LNCaP clone FGC (cell line): Measurements from ENCODE around the gene VWA5B1.

Source experiments
- DNase-seq: peaks from one replicate; pipeline ENCODE4 v3.0.0-alpha.2; 2011; ENCODE audit warnings: low read depth
- H3K4me3 ChIP-seq: 2 replicates; pipeline ENCODE4 v1.5.1; 2011; ENCODE audit warnings: mild to moderate bottlenecking, low read depth, low read length, control low read depth
- TF ChIP-seq, protein P1 (sequence below): IDR thresholded peaks from 2 replicates; pipeline ENCODE4 v1.5.1; 2012; ENCODE audit warnings: mild to moderate bottlenecking; ENCODE audit not compliant: control insufficient read depth, insufficient read depth; ENCODE audit errors: extremely low read depth

VWA5B1 gene

DNA sequence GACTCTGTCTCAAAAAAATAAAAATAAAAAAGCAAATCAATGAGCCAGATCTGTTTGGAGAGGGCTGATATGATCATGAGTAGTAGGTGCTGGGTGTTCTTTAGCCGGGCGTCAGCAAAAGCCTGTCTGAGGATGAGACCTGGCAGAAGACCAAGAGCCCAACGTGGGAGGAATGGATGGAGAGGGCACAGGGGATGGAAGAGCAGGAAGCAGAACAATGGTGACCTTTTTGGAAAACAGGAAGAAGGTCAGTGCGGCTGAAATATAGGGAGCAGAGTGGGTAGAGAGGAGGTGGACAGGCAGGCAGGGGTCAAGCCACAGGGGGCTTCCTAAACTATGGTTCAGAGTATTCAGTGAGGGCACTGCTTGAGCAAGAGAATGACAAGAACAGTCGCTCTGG lies 30.9 kb downstream of the VWA5B1 start:
- H3K4me3 ChIP-seq, result no peak overlapping the region
- TF ChIP-seq, protein P1, sequence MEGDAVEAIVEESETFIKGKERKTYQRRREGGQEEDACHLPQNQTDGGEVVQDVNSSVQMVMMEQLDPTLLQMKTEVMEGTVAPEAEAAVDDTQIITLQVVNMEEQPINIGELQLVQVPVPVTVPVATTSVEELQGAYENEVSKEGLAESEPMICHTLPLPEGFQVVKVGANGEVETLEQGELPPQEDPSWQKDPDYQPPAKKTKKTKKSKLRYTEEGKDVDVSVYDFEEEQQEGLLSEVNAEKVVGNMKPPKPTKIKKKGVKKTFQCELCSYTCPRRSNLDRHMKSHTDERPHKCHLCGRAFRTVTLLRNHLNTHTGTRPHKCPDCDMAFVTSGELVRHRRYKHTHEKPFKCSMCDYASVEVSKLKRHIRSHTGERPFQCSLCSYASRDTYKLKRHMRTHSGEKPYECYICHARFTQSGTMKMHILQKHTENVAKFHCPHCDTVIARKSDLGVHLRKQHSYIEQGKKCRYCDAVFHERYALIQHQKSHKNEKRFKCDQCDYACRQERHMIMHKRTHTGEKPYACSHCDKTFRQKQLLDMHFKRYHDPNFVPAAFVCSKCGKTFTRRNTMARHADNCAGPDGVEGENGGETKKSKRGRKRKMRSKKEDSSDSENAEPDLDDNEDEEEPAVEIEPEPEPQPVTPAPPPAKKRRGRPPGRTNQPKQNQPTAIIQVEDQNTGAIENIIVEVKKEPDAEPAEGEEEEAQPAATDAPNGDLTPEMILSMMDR, result no peak
- DNase-seq, result no peak

DNA sequence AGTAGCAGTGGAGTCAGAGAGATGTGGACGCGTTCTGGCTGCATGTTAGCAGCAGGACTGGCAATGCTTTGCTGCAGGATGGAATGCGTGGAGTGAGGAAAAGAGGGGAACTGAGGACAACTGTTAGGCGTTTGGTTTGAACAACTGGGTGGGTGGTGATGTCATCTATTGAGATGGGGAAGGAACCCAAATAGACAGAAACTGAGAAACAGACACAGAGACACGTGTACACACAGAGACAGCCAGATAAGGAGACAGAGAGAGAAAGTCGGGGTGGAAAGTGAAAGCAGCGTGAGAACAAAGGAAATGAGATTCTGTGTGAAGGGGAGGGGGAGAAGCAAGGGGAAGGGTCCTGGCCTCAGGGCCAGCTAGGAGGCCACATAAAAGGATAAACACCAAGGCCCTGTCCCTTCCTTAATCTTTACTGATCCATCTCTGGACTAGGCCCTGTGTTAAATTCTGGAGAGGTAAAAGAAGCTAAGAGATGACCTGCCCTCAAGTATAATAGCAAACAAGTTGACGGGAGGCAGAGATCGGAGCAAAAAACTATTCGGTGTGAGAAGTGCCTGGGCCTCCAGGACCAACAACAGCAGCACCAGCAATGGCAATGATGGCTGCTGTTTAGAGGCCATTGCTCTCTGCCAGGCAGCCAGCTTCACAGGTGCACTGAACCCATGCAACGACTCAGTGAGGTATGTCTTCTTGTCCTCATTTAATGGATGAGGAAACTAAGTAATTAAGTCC lies 31.6 kb downstream of the VWA5B1 start:
- DNase-seq, result no peak
- TF ChIP-seq, protein P1, result no peak
- H3K4me3 ChIP-seq, result no peak overlapping the region

DNA sequence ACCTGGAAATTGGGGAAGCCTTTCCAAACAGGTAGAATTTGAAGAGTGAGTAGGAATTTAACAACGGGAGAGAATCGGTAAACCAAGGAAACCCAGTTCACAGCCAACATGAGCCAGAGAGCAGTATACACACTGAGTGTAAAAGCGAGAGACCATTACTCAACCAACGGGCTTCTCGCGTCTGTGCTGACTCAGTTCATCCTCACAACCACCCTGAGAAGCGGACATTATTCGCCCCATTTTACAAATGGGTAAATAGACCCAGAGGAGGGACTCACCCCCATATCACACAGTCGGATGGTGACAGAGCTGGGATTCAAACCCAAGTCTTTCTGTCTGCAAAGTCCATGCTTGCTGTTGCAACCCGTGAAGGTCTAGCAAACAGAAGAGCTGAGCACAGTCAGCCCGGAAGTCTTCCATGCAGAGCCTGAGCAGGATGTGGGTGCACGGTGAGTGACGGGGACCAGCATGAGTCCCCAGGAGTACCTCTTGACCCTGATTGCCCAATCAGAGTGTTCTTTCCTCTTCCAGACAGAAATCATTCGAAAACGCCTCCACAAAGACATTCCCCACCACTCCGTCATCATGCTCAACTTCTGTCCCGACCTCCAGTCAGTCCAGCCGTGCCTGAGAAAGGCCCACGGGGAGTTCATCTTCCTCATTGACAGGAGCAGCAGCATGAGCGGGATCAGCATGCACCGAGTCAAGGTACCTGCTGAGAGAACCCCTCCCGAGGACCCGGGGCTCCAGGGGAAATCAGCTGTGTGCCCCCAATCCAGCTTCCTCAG lies 32.3 kb downstream of the VWA5B1 start:
- no peak overlapping the region for H3K4me3 ChIP-seq
- DNase-seq, result no peak
- TF ChIP-seq, protein P1, result no peak

DNA sequence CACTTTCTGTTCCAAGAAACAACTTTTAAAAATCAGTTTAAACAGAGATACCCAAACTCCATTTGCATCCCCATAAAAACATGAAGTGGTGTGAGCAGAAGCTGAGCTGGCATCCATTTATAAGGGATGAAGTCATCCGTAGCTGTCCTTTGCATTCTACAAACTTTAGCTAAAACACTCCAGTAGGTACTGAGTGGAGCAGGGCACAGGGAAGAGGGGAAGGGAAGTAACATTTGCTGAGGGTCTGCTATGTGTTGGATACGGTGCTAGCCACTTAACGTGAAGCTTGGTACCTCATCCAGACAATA lies 32.9 kb downstream of the VWA5B1 start:
- no peak for DNase-seq
- H3K4me3 ChIP-seq, result no peak overlapping the region
- TF ChIP-seq, protein P1, result no peak

DNA sequence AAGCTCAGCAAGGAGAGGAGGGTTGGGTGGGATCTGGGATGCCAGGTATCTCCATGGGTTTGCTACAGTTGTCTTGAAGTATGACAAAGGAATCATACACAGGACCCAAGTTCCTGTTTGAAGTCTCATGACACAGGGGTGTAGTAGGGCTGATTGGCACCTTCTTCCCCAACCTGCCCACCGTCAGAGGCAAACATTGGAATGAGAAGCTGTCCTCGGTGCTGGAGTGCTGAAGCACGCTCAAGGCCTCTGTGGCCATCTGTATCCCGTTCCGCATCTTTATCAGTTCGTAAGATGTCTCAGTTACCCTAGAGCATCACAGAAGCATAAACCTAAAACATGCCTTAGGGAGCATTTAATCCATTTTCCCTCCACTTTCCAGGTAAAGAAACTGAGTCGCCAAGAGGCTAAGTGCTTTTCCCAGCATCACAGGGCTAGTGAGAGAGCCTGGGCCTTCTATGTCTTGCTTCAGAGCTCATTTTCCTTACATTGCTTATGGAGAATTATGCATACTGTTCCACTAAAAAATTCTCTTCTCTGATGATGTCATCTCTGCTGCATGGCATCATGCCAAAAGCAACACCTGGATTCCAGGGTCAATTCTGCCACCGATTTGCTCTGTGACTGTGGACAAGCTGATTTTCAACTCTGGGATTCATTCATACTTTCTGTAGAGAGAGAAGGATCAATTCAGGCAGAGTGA lies 34.2 kb downstream of the VWA5B1 start:
- TF ChIP-seq, protein P1, result no peak
- DNase-seq, result no peak
- no peak overlapping the region for H3K4me3 ChIP-seq

DNA sequence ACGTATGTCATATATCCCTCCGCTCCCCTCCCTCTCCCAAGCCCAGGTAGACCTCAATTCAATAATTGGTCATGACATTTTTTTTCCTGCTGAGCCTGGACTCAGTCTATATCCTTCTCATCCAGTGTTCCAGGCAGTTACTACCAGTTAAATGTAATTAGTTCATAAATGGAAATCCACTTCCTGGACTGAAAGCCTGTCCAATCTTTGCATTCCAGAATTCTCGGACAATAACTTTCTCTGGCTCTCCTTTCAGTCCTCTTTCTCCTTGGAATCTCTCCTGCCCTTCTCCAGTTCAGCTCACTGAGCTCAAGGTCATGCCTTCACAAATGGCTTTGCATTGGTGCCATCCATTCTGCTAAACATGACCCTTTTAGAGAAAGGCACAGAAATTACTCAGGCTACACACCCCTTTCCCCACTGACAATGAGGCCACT lies 34.8 kb downstream of the VWA5B1 start:
- no peak for DNase-seq
- H3K4me3 ChIP-seq, result no peak overlapping the region
- TF ChIP-seq, protein P1, result no peak
